DOHH2 (cell line): ENCODE measurements around the gene ABCA1.

ENCODE experiments used
- CTCF ChIP-seq: fragments of 200-600 bp; sonication (generic); IDR thresholded peaks from one replicate; pipeline ENCODE4 v1.5.1; 2014; ENCODE audit warnings: antibody characterized with exemption, mild to moderate bottlenecking, low read depth, low read length; ENCODE audit not compliant: poor library complexity, severe bottlenecking
- EZH2phosphoT487 ChIP-seq: fragments of 200-600 bp; sonication (generic); IDR thresholded peaks from 2 replicates; pipeline ENCODE4 v1.6.1; 2017; ENCODE audit warnings: borderline replicate concordance, mild to moderate bottlenecking, antibody characterized with exemption, low read length, moderate library complexity, mixed read lengths

DNA sequence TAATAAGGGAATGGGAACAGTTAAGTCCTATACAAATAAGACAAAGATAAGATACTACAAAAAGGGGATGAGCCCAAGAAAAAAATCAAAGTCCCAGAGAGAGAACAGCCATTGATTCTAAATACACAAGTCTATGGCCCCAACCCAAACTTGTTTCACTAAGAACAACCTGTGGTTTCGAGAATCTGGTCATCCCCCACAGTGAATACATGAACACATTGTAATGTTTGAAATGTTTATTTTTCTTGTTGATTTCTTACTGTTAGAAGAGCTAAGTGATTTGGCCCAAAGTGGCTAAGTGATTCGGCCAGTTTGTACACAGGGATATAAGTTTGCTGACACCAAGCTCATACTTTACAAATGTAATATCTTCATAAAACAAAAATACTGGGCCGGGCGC is 3.3 kb upstream of the ABCA1 start:
- no peak for TF ChIP-seq CTCF
- no peak for TF ChIP-seq EZH2phosphoT487
